HEK293 (cell line): ENCODE data around the gene CDC42EP1.

Experiments used
- MEIS1 ChIP-seq: sonication (generic); formaldehyde crosslinking; IDR thresholded peaks from 2 replicates; pipeline ENCODE4 v1.8.1; 2022; ENCODE audit warnings: missing genetic modification reagents, mild to moderate bottlenecking, borderline replicate concordance
- REST ChIP-seq: fragments of 450-650 bp; formaldehyde crosslinking; IDR thresholded peaks from 2 replicates; pipeline ENCODE4 v1.5.1; 2016; ENCODE audit warnings: missing biosample characterization, missing genetic modification characterization
- ZNF146 ChIP-seq: fragments of 450-650 bp; formaldehyde crosslinking; IDR thresholded peaks from 2 replicates; pipeline ENCODE4 v1.5.1; 2016; ENCODE audit warnings: missing biosample characterization, missing genetic modification characterization
- ZNF311 ChIP-seq: fragments of 450-650 bp; formaldehyde crosslinking; IDR thresholded peaks from 2 replicates; pipeline ENCODE4 v1.5.1; 2017; ENCODE audit warnings: missing biosample characterization, missing genetic modification characterization, borderline replicate concordance
- ZNF366 ChIP-seq: fragments of 450-650 bp; formaldehyde crosslinking; conservative IDR thresholded peaks from 2 replicates; pipeline ENCODE4 v1.5.1; 2016; ENCODE audit warnings: missing biosample characterization, missing genetic modification characterization
- ZNF423 ChIP-seq: fragments of 450-650 bp; formaldehyde crosslinking; IDR thresholded peaks from 2 replicates; pipeline ENCODE4 v1.5.1; 2016; ENCODE audit warnings: missing biosample characterization, missing genetic modification characterization
- ZNF549 ChIP-seq: fragments of 450-650 bp; IDR thresholded peaks from 2 replicates; pipeline ENCODE4 v1.5.1; 2018; ENCODE audit warnings: missing biosample characterization, missing genetic modification characterization, mild to moderate bottlenecking, inconsistent platforms, moderate library complexity
- TF ChIP-seq, protein P1 (sequence below): fragments of 450-650 bp; formaldehyde crosslinking; IDR thresholded peaks from 2 replicates; pipeline ENCODE4 v1.5.1; 2016; ENCODE audit warnings: missing biosample characterization, missing genetic modification characterization
- TF ChIP-seq, protein P2 (sequence below): fragments of 450-650 bp; formaldehyde crosslinking; IDR thresholded peaks from 2 replicates; pipeline ENCODE4 v1.5.1; 2016; ENCODE audit warnings: missing biosample characterization, missing genetic modification characterization
- TF ChIP-seq, protein P3 (sequence below): fragments of 450-650 bp; formaldehyde crosslinking; IDR thresholded peaks from 2 replicates; pipeline ENCODE4 v1.5.1; 2016; ENCODE audit warnings: missing biosample characterization, missing genetic modification characterization

DNA sequence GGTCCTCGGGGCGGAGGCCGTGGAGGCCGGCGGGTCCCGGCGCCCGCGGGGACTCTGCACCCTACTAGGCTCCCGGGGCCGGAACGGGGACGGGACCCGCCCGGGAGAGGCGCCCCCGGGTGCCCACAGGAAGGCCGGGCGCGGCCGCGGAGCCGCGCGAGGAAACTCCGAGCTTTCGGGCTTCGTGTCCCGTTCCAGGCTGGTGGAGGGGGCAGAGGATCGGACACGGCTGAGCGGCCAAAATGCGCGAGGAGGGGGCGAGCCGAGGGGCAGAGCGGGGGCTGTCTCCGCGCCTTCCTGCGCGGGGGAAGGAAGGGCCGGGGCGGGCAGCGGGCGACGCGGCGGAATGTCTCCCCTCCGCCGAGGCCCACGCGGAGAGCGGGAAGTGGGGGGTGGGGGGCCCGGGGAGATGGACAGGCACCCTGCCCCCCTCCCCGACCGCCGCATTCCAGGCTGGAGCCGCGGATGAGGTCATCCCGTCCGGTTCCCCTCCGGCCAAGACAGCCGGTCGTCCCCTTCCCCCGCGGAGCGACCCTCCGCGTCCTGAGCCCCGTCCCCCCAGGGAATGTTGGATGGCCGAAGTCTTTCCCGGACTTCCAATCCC lies 430 bp downstream of the CDC42EP1 start:
- TF ChIP-seq, protein P1, sequence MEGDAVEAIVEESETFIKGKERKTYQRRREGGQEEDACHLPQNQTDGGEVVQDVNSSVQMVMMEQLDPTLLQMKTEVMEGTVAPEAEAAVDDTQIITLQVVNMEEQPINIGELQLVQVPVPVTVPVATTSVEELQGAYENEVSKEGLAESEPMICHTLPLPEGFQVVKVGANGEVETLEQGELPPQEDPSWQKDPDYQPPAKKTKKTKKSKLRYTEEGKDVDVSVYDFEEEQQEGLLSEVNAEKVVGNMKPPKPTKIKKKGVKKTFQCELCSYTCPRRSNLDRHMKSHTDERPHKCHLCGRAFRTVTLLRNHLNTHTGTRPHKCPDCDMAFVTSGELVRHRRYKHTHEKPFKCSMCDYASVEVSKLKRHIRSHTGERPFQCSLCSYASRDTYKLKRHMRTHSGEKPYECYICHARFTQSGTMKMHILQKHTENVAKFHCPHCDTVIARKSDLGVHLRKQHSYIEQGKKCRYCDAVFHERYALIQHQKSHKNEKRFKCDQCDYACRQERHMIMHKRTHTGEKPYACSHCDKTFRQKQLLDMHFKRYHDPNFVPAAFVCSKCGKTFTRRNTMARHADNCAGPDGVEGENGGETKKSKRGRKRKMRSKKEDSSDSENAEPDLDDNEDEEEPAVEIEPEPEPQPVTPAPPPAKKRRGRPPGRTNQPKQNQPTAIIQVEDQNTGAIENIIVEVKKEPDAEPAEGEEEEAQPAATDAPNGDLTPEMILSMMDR (tag by site-specific recombination), result no peak
- TF ChIP-seq REST (tag by site-specific recombination) (no peak), ZNF423 (tag by site-specific recombination) (0 out of 2 replicates have a peak, but pooled peaks have one; percentile 43), ZNF311 (tag by site-specific recombination) (no peak), ZNF549 (tag by site-specific recombination) (no peak), MEIS1 (no peak), ZNF146 (tag by site-specific recombination) (no peak), ZNF366 (tag by site-specific recombination) (no peak)
- TF ChIP-seq, protein P2, sequence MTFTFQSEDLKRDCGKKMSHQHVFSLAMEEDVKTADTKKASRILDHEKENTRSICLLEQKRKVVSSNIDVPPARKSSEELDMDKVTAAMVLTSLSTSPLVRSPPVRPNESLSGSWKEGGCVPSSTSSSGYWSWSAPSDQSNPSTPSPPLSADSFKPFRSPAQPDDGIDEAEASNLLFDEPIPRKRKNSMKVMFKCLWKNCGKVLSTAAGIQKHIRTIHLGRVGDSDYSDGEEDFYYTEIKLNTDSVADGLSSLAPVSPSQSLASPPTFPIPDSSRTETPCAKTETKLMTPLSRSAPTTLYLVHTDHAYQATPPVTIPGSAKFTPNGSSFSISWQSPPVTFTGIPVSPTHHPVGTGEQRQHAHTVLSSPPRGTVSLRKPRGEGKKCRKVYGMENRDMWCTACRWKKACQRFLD (tag by site-specific recombination), result no peak
- TF ChIP-seq, protein P3, sequence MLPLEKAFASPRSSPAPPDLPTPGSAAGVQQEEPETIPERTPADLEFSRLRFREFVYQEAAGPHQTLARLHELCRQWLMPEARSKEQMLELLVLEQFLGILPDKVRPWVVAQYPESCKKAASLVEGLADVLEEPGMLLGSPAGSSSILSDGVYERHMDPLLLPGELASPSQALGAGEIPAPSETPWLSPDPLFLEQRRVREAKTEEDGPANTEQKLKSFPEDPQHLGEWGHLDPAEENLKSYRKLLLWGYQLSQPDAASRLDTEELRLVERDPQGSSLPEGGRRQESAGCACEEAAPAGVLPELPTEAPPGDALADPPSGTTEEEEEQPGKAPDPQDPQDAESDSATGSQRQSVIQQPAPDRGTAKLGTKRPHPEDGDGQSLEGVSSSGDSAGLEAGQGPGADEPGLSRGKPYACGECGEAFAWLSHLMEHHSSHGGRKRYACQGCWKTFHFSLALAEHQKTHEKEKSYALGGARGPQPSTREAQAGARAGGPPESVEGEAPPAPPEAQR (tag by site-specific recombination), result no peak
